LHCN-M2 (cell line): Measurements from ENCODE around the gene ATXN7L3. TPM values are rescaled to one million over a fixed set of nuclear protein-coding genes. Genes with fewer than 3 reads are reported as not detected.
"Not testable (repeated sequence)": the region's sequence is repeated elsewhere in the genome, so short reads cannot be mapped to it uniquely, and the experiment has no call there.

Source experiments
- DNase-seq: peaks from one replicate; pipeline ENCODE4 v3.0.0-alpha.2; 2012; ENCODE audit warnings: low read depth
- polyA plus RNA-seq: library from polyadenylated mRNA; unstranded; fragments of >200 nt; gene quantifications from one replicate; pipeline ENCODE4 v1.2.1, GENCODE V29; 2012; ENCODE audit warnings: missing spikeins
- total RNA-seq: library from RNA; depleted of rRNA; stranded (reverse); fragments of >200 nt; gene quantifications from 2 replicates; pipeline ENCODE4 v1.2.3, GENCODE V29; 2014; rRNA removed

Gene ATXN7L3, protein sequence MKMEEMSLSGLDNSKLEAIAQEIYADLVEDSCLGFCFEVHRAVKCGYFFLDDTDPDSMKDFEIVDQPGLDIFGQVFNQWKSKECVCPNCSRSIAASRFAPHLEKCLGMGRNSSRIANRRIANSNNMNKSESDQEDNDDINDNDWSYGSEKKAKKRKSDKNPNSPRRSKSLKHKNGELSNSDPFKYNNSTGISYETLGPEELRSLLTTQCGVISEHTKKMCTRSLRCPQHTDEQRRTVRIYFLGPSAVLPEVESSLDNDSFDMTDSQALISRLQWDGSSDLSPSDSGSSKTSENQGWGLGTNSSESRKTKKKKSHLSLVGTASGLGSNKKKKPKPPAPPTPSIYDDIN
- 42.1 and 47.0 TPM in 2 replicates for total RNA-seq
- 30.8 TPM for polyA plus RNA-seq

- DNase-seq: peak; percentile 97
Measured at GRCh38 chr17:44199553-44200477, at the start of gene ATXN7L3. ATXN7L3 (minus strand) TSS chr17:44199884; CDS start chr17:44198070, 1,814 bp downstream.

DNA sequence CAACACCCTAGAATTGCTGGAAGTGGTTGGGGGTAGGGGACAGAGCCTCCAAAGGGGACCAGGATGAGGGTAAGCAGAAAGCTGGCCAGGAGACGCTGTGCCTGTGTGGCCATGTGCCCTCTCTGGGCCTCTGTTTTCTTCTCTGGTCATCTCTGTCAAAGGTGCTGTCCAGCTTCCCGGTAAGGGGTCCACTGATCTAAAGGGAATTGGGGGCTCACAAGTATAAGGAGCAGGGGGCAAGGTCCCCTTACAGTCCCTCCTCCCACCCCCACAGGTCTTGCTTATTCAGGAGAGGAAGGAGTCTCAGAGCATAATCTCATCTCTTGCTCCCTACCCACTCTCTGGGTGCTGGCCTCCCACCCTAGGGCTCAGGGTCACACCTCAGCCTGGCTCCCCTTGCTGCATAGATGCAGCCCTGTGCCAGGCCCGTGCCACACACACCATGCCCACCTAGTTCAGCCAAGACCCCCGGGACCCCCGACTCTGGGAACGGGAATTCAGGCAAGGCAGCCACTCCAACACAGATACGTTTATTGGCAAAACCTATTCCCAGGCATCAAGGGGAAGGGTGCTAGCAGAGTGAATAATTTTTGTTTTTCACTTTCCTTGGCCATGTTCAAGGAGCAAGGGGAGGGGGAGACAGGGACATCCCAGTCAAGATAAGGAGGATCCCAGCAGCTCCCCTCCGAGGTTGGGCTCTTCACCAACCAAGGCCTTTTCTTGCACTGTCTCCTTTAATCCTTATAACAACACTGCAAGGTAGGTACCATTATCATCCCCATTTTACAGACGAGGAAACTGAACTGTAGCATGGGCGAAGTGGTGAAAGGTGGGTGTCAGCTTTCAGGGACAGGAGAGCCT, 48.4 kb upstream of the ATXN7L3 start:
- DNase-seq: no peak

GRCh38 chr17:44247440-44247841, 47.8 kb upstream of the ATXN7L3 start:
- DNase-seq: peak; percentile 45

DNA sequence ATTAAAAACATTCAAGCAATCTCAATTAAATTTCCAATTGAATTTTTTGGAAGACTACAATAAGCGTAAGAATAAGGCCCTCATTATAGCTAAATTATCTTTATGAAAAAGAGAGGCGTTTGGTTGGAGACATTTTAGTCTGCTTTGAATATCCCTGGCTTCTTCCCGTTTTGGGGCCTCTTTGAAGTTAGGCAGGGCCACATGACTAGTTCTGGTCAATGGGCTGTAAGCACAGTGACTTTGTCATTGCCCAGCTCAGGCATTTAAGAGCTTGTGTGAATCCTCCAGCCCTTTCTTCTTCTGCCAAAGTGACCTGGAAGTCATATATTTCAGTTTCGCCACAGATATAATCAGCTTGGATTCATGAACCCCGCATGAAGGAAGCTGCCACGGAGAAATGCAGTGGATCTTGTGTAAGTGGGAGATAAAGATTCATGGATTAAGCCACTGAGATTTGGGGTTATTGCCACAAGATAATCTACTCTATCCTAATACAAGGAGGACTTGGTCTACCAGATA, 41.5 kb upstream of the ATXN7L3 start:
- DNase-seq: no peak

- not testable (repeated sequence) for DNase-seq
Measured at GRCh38 chr17:44237886-44238285, 38.2 kb upstream of the ATXN7L3 start.

DNA sequence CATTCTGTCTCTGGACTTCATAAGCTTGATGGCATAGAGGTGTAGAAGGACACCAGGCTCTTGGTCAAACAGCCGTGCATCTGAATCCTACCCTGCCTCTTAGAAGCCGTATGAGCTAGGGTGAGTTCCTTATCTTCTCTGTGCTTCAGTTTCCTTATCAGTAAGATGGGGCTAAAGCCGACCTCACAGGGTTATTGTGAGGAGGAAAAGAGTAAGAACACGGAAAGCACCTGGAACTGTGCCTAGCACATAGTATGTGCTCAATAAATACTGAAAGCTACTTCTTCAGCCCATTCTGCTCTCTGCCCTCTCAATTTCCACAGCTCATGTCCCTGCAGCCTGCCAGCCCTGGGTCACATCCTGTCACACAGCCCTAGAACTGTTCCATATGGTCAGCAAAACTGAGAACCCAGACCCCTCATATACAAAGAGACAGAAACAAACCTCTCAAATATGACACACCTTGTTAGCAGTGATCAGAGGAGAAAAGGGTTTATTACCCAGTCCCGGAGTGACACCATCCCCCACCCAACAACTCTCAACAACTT, 36.8 kb upstream of the ATXN7L3 start:
- no peak for DNase-seq

DNA sequence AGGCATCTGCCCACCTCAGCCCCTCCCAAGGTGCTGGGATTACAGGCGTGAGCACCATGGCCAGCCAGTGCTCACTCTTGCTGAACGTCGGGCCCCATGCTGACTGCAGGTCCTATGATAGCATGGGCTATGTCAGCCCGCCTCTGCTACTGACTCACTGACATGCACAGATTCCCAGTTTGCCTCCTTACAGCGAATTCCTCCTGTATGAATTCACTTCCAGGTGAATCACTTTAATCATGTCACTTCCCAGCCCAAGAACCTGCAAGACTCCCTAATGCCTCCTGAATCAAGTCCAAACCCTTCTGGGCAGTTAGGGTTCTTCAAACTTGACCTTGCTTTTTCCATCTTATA, 35.9 kb upstream of the ATXN7L3 start:
- no peak for DNase-seq

DNA sequence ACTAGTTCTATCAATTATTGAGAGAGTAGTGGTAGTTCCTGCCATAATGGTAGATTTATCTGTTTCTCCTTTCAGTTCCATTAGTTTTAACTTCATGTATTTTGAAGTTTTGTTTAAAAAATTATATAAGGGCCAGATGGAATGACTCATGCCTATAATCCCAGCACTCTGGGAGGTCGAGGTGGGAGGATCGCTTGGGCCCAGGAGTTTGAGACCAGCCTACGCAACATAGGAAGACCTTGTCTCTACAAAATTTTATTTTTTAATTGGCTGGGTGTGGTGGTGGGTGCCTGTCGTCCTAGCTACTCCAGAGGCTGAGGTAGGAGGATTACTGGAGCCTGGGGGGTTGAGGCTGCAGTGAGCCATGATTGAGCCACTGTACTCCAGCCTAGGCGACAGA, 33.9 kb upstream of the ATXN7L3 start:
- no peak for DNase-seq

GRCh38 chr17:44232061-44232460, 32.4 kb upstream of the ATXN7L3 start:
- no peak for DNase-seq

GRCh38 chr17:44230140-44230539, 30.5 kb upstream of the ATXN7L3 start:
- DNase-seq: no peak

DNA sequence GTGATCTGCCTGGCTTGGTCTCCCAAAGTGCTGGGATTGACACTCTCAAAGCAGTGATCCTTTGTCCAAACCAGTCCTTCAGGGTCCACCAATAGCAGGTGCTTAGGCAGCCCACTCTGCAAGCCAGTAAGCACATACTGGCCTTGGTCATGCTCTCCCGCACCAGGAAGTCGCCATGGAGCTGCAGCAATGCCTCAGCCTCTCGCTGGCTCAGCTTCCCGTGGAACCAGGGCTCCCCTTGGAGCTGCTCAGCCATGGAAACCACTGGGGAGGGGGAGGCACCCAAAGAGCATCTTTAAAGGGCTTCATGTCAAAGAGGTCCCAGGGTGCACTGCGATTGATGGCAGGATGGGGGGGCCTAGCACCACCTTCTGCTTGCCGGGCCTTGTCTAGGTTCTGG, 29.4 kb upstream of the ATXN7L3 start:
- DNase-seq: no peak

- DNase-seq: no peak
Measured at GRCh38 chr17:44223541-44224071, 23.9 kb upstream of the ATXN7L3 start.

GRCh38 chr17:44222112-44222869, 22.6 kb upstream of the ATXN7L3 start:
- DNase-seq: peak; percentile 91

GRCh38 chr17:44221862-44222111, 22.1 kb upstream of the ATXN7L3 start:
- no peak for DNase-seq

GRCh38 chr17:44221084-44221861, 21.6 kb upstream of the ATXN7L3 start:
- peak; percentile 67 for DNase-seq

- DNase-seq: peak; percentile 45
Measured at GRCh38 chr17:44220213-44221083, 20.8 kb upstream of the ATXN7L3 start.

DNA sequence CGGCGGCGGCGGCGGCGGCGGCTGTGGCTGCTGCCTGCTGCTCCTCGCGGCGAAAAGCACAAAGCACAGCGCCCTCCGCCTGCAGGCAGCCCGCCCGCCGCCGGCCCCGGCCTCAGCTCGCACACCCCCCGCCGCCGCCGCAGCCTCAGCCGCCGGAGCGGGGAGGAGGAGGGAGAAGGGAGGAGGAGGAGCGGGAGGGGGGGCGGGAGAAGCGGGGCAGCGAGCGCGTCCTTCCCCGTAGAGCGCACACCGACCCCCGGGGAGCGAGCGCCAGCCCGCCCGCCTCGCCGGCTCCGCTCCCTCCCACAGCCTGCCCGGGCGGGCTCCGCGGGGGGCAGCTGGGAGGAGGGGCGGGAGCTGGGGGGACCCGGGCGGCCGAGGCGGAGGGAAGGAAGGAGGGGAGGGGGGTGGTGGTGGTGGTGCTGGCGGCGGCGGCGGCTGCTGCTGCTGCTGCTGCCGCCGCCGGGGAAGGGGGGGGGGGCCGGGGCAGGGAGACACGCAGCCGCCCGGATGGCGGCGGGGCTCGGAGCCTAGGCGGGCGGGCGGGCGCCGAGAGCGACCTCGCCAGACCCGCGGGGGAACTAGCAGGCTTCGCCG, 20.0 kb upstream of the ATXN7L3 start, which contains the start of gene UBTF:
TSS of gene UBTF (minus strand) at position 60 of the 597 bp plus-strand sequence. CDS start 1,446 bp downstream, outside the sequence.
- peak; percentile 63 for DNase-seq

GRCh38 chr17:44219108-44219615, 19.5 kb upstream of the ATXN7L3 start:
- DNase-seq: peak; percentile 65
